Smooth muscle cell of the brain vasculature (primary cell): ENCODE measurements around the gene B4GALNT1.
"Not testable (repeated sequence)": the region's sequence is repeated elsewhere in the genome, so short reads cannot be mapped to it uniquely, and the experiment has no call there.

Experiments
- DNase-seq: peaks from one replicate; pipeline ENCODE4 v3.0.0-alpha.2; 2012; ENCODE audit warnings: low read depth, low spot score

B4GALNT1 gene

GRCh38 chr12:57637364-57637763, 4.4 kb upstream of the B4GALNT1 start:
- DNase-seq = no peak

- not testable (repeated sequence) for DNase-seq
Observed at GRCh38 chr12:57636731-57637130, 3.7 kb upstream of the B4GALNT1 start.

GRCh38 chr12:57632073-57632957, 686 bp downstream of the B4GALNT1 start:
- no peak for DNase-seq

GRCh38 chr12:57631566-57632072, 1.4 kb downstream of the B4GALNT1 start:
- no peak for DNase-seq

- DNase-seq = no peak
Observed at GRCh38 chr12:57630891-57631433, 2.0 kb downstream of the B4GALNT1 start.

GRCh38 chr12:57629897-57630471, 3.0 kb downstream of the B4GALNT1 start:
- no peak for DNase-seq

GRCh38 chr12:57628280-57629191, 4.5 kb downstream of the B4GALNT1 start:
- no peak for DNase-seq

GRCh38 chr12:57627501-57628279, 5.3 kb downstream of the B4GALNT1 start:
- DNase-seq = no peak

- DNase-seq = no peak
Observed at GRCh38 chr12:57626921-57627445, 6.0 kb downstream of the B4GALNT1 start.

GRCh38 chr12:57626111-57626920, 6.7 kb downstream of the B4GALNT1 start:
- no peak for DNase-seq

GRCh38 chr12:57625261-57626032, 7.6 kb downstream of the B4GALNT1 start:
- no peak for DNase-seq

- no peak for DNase-seq
Observed at GRCh38 chr12:57624441-57625220, 8.4 kb downstream of the B4GALNT1 start.

GRCh38 chr12:57623811-57624390, 9.1 kb downstream of the B4GALNT1 start:
- DNase-seq = no peak

GRCh38 chr12:57623385-57623784, 9.6 kb downstream of the B4GALNT1 start:
- no peak for DNase-seq

- no peak for DNase-seq
Observed at GRCh38 chr12:57622293-57623245, 10.4 kb downstream of the B4GALNT1 start.

GRCh38 chr12:57621497-57622292, 11.3 kb downstream of the B4GALNT1 start:
- DNase-seq = no peak
